Activated CD8-positive, alpha-beta T cell treated with anti-CD3 and anti-CD28 coated beads for 36 hours (primary cell): Measurements from ENCODE around the gene MEF2D. TPM values are rescaled to one million over a fixed set of nuclear protein-coding genes. Genes with fewer than 3 reads are reported as not detected.

Experiments used
- ATAC-seq: fragments of 200-7000 bp; cut with Tn5 transposase; one replicate; pipeline ENCODE4 v1.10.0; 2021; ENCODE audit warnings: mild to moderate bottlenecking, moderate library complexity
- CTCF ChIA-PET: fragments of 350-600 bp; sonication (Branson Sonifier 250); formaldehyde crosslinking; loops from one replicate; lab custom pipeline; 2021; ENCODE audit warnings: antibody characterized with exemption; lab: Charles Lee
- POLR2A ChIA-PET: fragments of 350-600 bp; sonication (Branson Sonifier 250); formaldehyde crosslinking; loops from one replicate; lab custom pipeline; 2021; ENCODE audit warnings: antibody characterized with exemption; lab: Charles Lee
- DNase-seq: peaks from one replicate; pipeline ENCODE4 v3.0.0-alpha.2; 2020
- H3K27ac Mint-ChIP-seq: one replicate; pipeline ENCODE4 v1.8.0; 2021; ENCODE audit warnings: mild to moderate bottlenecking, mixed read lengths
- H3K27me3 Mint-ChIP-seq: one replicate; pipeline ENCODE4 v1.8.0; 2021; ENCODE audit warnings: mixed read lengths
- H3K36me3 Mint-ChIP-seq: one replicate; pipeline ENCODE4 v1.8.0; 2021; ENCODE audit warnings: low read depth, mixed read lengths
- H3K4me1 Mint-ChIP-seq: one replicate; pipeline ENCODE4 v1.8.0; 2021; ENCODE audit warnings: low read depth, mixed read lengths
- H3K4me3 Mint-ChIP-seq: one replicate; pipeline ENCODE4 v1.8.0; 2021; ENCODE audit warnings: mild to moderate bottlenecking, moderate library complexity, mixed read lengths
- H3K9me3 Mint-ChIP-seq: one replicate; pipeline ENCODE4 v1.8.0; 2021; ENCODE audit warnings: mixed read lengths
- intact Hi-C: fragments of 100-400 bp; cut with micrococcal nuclease; formaldehyde crosslinking; loops from one replicate; pipeline ENCODE4 v1.10.0; 2022
- total RNA-seq, 2 experiments: library from RNA; stranded (reverse); gene quantifications; one replicate each; pipeline ENCODE4 v1.2.3, GENCODE V29; 2021
- TF ChIP-seq, protein P1 (sequence below): fragments of 200-600 bp; IDR thresholded peaks from one replicate; pipeline ENCODE4 v1.8.0; 2022; ENCODE audit warnings: antibody characterized with exemption, mild to moderate bottlenecking

Gene MEF2D
- total RNA-seq, 2 experiments from 2014 or later = 35.3 to 35.8 TPM

DNA sequence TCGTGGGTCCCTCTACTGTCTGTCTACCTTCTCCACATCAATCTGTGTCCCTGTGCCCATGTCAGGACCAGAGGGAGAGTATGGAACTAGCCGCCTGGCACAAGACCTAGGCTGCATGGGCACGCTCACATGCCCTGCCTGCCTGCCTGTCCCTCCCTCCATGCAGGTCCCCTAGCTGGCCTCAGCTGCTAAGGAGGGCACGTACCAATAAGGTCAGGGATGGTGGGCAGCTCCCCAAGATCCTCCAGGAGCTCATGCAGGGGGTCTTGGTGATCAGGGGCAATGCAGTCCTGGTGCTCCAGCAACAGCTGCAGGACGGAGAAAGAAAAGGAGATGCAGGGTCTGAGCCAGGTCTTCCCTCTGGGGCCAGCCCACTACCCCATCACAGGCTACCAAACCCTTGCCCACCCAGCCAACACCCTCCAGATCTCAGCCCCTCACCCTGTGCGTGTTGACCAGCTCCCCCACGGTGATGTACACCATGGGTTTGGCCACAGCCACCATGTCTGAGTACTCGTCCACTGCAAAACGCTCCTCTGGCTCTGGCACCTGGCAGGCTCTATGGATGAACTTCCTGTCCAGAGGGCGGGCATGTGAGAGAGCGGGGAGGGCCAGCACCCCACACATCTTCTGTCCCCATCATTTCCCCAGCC, 33.1 kb upstream of the MEF2D start:
- peaks cover 4% of the 10 kb centered on the region for H3K4me1 Mint-ChIP-seq
- no peak for ATAC-seq

DNA sequence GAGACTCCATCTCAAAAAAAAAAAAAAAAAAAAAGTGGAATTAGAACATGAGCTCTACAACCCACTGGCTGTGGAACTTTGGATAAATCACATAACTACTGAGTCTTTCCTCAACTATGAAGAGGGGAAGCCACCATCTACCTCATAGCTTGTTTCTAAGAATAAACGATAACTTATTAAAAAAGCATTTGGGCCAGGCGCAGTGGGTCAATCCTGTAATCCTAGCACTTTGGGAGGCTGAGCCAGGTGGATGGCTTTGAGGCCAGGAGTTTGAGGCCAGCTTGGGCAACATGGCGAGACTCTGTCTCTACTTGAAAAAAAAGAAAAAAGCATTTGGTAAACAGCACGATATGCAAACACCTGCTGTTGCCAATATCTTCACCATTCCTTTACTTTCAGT, 31.8 kb upstream of the MEF2D start:
- Mint-ChIP-seq H3K4me1 (peaks cover 16% of the 10 kb centered on the region), H3K27me3 (no peaks in the 10 kb centered on the region), H3K36me3 (peaks cover 5% of the 10 kb centered on the region), H3K4me3 (no peak overlapping the region), H3K9me3 (no peaks in the 10 kb centered on the region), H3K27ac (no peak overlapping the region)
- POLR2A ChIA-PET = interaction anchor here (0.8 to 1.4 kb wide), 3 partner anchors 9 to 24 kb away, joined by 3 read pairs; no protein-coding TSS in a partner anchor
- TF ChIP-seq, protein P1, sequence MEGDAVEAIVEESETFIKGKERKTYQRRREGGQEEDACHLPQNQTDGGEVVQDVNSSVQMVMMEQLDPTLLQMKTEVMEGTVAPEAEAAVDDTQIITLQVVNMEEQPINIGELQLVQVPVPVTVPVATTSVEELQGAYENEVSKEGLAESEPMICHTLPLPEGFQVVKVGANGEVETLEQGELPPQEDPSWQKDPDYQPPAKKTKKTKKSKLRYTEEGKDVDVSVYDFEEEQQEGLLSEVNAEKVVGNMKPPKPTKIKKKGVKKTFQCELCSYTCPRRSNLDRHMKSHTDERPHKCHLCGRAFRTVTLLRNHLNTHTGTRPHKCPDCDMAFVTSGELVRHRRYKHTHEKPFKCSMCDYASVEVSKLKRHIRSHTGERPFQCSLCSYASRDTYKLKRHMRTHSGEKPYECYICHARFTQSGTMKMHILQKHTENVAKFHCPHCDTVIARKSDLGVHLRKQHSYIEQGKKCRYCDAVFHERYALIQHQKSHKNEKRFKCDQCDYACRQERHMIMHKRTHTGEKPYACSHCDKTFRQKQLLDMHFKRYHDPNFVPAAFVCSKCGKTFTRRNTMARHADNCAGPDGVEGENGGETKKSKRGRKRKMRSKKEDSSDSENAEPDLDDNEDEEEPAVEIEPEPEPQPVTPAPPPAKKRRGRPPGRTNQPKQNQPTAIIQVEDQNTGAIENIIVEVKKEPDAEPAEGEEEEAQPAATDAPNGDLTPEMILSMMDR = no peak
- DNase-seq (no peak), ATAC-seq (no peak)
- intact Hi-C loops = no loop called here
- CTCF ChIA-PET = interaction anchor here (1.6 to 1.9 kb wide), 3 partner anchors 11 to 51 kb away, joined by 4 to 7 read pairs (median 6); no protein-coding TSS in a partner anchor

More for the DNA sequence above, 33.1 kb upstream of the MEF2D start:
- TF ChIP-seq, protein P1 = no peak
- no peaks in the 10 kb centered on the region for H3K27me3 Mint-ChIP-seq
- ChIA-PET CTCF (interaction anchor here (1.1 to 2.0 kb wide), 2 partner anchors 53 to 148 kb away, joined by 3 to 5 read pairs; no protein-coding TSS in a partner anchor), POLR2A (interaction anchor here (1.5 kb wide), 1 partner anchor 9 kb away, joined by 3 read pairs; no protein-coding TSS in a partner anchor)
- H3K9me3 Mint-ChIP-seq = no peaks in the 10 kb centered on the region
- no peak overlapping the region for H3K4me3 Mint-ChIP-seq
- H3K36me3 Mint-ChIP-seq = peaks cover under 1% of the 10 kb centered on the region
- no peak for DNase-seq
- intact Hi-C loops = no loop called here
- no peak overlapping the region for H3K27ac Mint-ChIP-seq

DNA sequence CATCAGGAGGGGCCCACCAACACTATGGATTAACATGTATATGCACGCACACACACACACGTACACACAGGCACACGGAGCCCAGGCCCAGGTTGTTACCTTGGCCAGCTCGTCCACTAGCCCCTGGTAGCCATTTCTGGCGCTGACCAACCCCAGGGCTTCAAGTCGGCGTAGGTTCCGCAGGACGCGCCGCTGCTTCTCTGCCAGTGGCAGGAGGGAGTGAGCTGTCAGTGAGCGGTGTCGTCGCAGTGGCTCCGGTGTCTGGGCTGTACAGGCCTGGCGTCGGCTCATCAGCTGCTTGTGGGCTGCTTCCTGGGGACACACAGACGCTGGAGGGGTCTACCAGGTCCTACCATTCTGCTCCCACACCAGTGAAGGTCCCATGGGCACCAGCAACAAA, 29.4 kb upstream of the MEF2D start:
- ChIA-PET POLR2A (no interaction called here), CTCF (interaction anchor here (1.0 kb wide), 1 partner anchor 49 kb away, joined by 3 read pairs; no protein-coding TSS in a partner anchor)
- no peaks in the 10 kb centered on the region for H3K9me3 Mint-ChIP-seq
- H3K4me1 Mint-ChIP-seq = peaks cover 31% of the 10 kb centered on the region
- intact Hi-C loops = no loop called here
- no peak overlapping the region for H3K27ac Mint-ChIP-seq
- H3K36me3 Mint-ChIP-seq = peaks cover 8% of the 10 kb centered on the region
- H3K27me3 Mint-ChIP-seq = no peaks in the 10 kb centered on the region
- H3K4me3 Mint-ChIP-seq = no peak overlapping the region
- ATAC-seq (no peak), DNase-seq (no peak)
- TF ChIP-seq, protein P1 = no peak

DNA sequence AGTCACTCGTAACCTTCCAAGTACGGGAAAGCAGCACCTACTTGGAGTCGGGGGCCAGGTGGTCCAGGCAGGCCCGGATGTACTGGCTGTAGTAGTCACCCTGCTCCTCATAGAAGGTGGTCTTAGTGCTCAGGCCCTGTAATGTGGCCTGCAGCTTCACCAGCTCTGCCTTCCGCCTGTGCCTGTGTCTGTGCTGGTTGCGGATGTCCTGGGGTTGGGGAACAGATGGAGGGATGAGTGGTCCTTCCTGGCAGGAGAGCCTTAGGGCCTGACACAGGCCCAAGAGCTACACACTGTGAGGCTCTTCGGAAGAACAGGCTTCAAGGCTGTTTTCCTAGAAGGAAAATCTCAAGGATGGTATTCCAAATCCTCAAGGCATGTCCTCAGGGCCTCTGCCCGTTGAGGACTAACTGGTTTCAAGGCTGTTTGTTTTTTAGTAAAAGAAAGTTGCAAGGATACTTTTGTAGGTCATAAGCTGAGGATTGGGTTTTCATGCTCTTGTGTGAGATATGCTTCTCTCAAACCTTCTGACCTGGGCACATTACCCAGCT, 28.4 kb upstream of the MEF2D start:
- H3K4me3 Mint-ChIP-seq = no peak overlapping the region
- ATAC-seq (no peak), DNase-seq (no peak)
- intact Hi-C loops = no loop called here
- ChIA-PET CTCF (interaction anchor here (1.2 to 2.1 kb wide), 3 partner anchors 15 to 73 kb away, joined by 3 to 21 read pairs (median 4); no protein-coding TSS in a partner anchor), POLR2A (interaction anchor here (0.6 kb wide), 1 partner anchor 14 kb away, joined by 3 read pairs; no protein-coding TSS in a partner anchor)
- no peaks in the 10 kb centered on the region for H3K9me3 Mint-ChIP-seq
- TF ChIP-seq, protein P1 = no peak
- peaks cover 8% of the 10 kb centered on the region for H3K36me3 Mint-ChIP-seq
- no peak overlapping the region for H3K27ac Mint-ChIP-seq
- no peaks in the 10 kb centered on the region for H3K27me3 Mint-ChIP-seq
- H3K4me1 Mint-ChIP-seq = peaks cover 41% of the 10 kb centered on the region

DNA sequence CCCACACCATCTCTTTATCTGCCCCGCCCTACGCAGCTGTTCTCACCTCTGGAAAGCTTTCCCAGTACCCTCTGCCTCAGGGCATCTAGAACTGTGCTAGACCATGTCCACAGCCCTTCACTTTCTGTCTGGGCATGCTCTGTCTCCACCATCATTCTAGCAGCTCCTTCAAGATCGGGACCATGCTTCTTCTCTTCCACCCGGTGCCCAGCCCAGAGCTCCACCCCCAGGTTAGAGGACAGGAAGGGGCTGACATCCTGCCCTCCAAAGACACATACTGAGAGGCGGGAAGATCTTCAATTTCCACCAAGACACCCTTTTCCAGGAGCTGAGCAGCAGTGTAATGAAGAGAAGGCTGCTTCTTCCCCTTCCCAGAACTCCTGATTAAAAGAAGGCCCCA, 27.7 kb upstream of the MEF2D start:
- peak overlapping the region; percentile 20 for H3K4me3 Mint-ChIP-seq
- TF ChIP-seq, protein P1 = no peak
- H3K9me3 Mint-ChIP-seq = no peaks in the 10 kb centered on the region
- CTCF ChIA-PET = interaction anchor here (0.8 to 2.1 kb wide), 8 partner anchors 8 to 198 kb away, joined by 3 to 21 read pairs (median 4); no protein-coding TSS in a partner anchor
- POLR2A ChIA-PET = no interaction called here
- H3K27ac Mint-ChIP-seq = peak overlapping the region; percentile 26
- no peak for ATAC-seq
- intact Hi-C loops = no loop called here
- H3K27me3 Mint-ChIP-seq = no peaks in the 10 kb centered on the region
- peaks cover 8% of the 10 kb centered on the region for H3K36me3 Mint-ChIP-seq
- no peak for DNase-seq
- peaks cover 43% of the 10 kb centered on the region for H3K4me1 Mint-ChIP-seq
